Measurements from ENCODE around the gene RPS16. TPM values are rescaled to one million over a fixed set of nuclear protein-coding genes. Genes with fewer than 3 reads are reported as not detected.

The RPS16 gene
- polyA plus RNA-seq, 3 donors, result 689 to 2,619 (median 1,038) TPM

- H3K36me3 ChIP-seq (replicated peaks in 1 of 2; ENCODE audit: control insufficient read depth in 1 of 2, insufficient read depth in 2 of 2, low read length in 2 of 2), result peaks cover 5 to 21% of the 10 kb centered on the region in 2 donors
- H3K36me3 Mint-ChIP-seq, result peaks cover 31 to 46% of the 10 kb centered on the region in 2 donors
- no peaks in the 10 kb centered on the region for H3K9me3 ChIP-seq (replicated peaks in 1 of 2; ENCODE audit: control insufficient read depth in 1 of 2, insufficient read depth in 1 of 2, low read length in 2 of 2)
- intact Hi-C loops (cut with micrococcal nuclease), result no loop called here
- H3K9me3 Mint-ChIP-seq, result peaks cover 0 to 6% (median 3%) of the 10 kb centered on the region in 7 donors
- peaks cover 25 to 29% of the 10 kb centered on the region in 2 donors for H3K4me1 ChIP-seq (ENCODE audit: control insufficient read depth in 1 of 2, insufficient read depth in 2 of 2, low read length in 2 of 2)
- H3K27ac ChIP-seq (ENCODE audit: low read depth in 1 of 2, low read length in 2 of 2), result no peak overlapping the region
- TF ChIP-seq CTCF (IDR thresholded peaks at IDR 0.05), result no peak
- no peaks in the 10 kb centered on the region for H3K27me3 ChIP-seq (ENCODE audit: control insufficient read depth in 2 of 2, insufficient read depth in 2 of 2, low read length in 2 of 2)
- WGBS (ENCODE audit: insufficient coverage), result 94% methylated on average over 31 of the region's 35 CpGs
- H3K9ac ChIP-seq (ENCODE audit: insufficient read depth, low read length, poor library complexity, severe bottlenecking), result no peak overlapping the region
- H3K27ac Mint-ChIP-seq, result peak overlapping the region in 1 of 7 donors; percentile 38
- peak overlapping the region in 1 of 3 experiments; percentile 96 for H3K4me3 ChIP-seq (replicated peaks in 1 of 3; ENCODE audit: low read depth in 2 of 3, low read length in 3 of 3)
- no peak overlapping the region for H3K4me2 ChIP-seq (replicated peaks; ENCODE audit: extremely low read depth, low read length, poor library complexity, severe bottlenecking)
- DNase-seq, result peak in 1 of 3 donors; percentile 46
- no peak overlapping the region for H2AFZ ChIP-seq (ENCODE audit: insufficient read depth, low read depth, low read length, poor library complexity, severe bottlenecking)
- H3K27me3 Mint-ChIP-seq (ENCODE audit: low read depth in 3 of 3), result peaks cover 2 to 18% (median 5%) of the 10 kb centered on the region in 3 donors
- peaks cover 20% of the 10 kb centered on the region for H3K79me2 ChIP-seq (ENCODE audit: insufficient read depth, low read length)
- H4K20me1 ChIP-seq (ENCODE audit: insufficient read depth, low read length), result peaks cover 66% of the 10 kb centered on the region
- H3K4me1 Mint-ChIP-seq, result peaks cover 27% of the 10 kb centered on the region
- H3K4me3 Mint-ChIP-seq, result no peak overlapping the region
Measured at GRCh38 chr19:39415111-39416046, 20.4 kb downstream of the RPS16 start.

- H3K4me3 ChIP-seq (replicated peaks in 1 of 3; ENCODE audit: low read depth in 2 of 3, low read length in 3 of 3), result peak overlapping the region; percentile 22 to 96 (median 64)
- no peaks in the 10 kb centered on the region for H3K9me3 ChIP-seq (replicated peaks in 1 of 2; ENCODE audit: control insufficient read depth in 1 of 2, insufficient read depth in 1 of 2, low read length in 2 of 2)
- peaks cover 0 to 8% (median 3%) of the 10 kb centered on the region in 7 donors for H3K9me3 Mint-ChIP-seq
- peaks cover 2 to 24% (median 5%) of the 10 kb centered on the region in 3 donors for H3K27me3 Mint-ChIP-seq (ENCODE audit: low read depth in 3 of 3)
- peaks cover 30 to 48% of the 10 kb centered on the region in 2 donors for H3K36me3 Mint-ChIP-seq
- peak overlapping the region; percentile 83 for H3K4me2 ChIP-seq (replicated peaks; ENCODE audit: extremely low read depth, low read length, poor library complexity, severe bottlenecking)
- peaks cover 33% of the 10 kb centered on the region for H3K79me2 ChIP-seq (ENCODE audit: insufficient read depth, low read length)
- H3K9ac ChIP-seq (ENCODE audit: insufficient read depth, low read length, poor library complexity, severe bottlenecking), result peak overlapping the region; percentile 77
- WGBS (ENCODE audit: insufficient coverage), result 75% methylated on average over 15 of the region's 18 CpGs
- H3K27ac ChIP-seq (ENCODE audit: low read depth in 1 of 2, low read length in 2 of 2), result peak overlapping the region in 1 of 2 donors; percentile 8
- no peaks in the 10 kb centered on the region for H3K27me3 ChIP-seq (ENCODE audit: control insufficient read depth in 2 of 2, insufficient read depth in 2 of 2, low read length in 2 of 2)
- peaks cover 75% of the 10 kb centered on the region for H4K20me1 ChIP-seq (ENCODE audit: insufficient read depth, low read length)
- H3K27ac Mint-ChIP-seq, result peak overlapping the region; percentile 43 to 100 (median 81)
- peak overlapping the region; percentile 89 to 99 for H3K4me3 Mint-ChIP-seq
- intact Hi-C loops (cut with micrococcal nuclease), result loop anchor here (2.0 kb wide), 2 partner anchors 15 to 17 kb away; no protein-coding TSS in a partner anchor
- H3K4me1 Mint-ChIP-seq, result peaks cover 28% of the 10 kb centered on the region
- no peak overlapping the region for H2AFZ ChIP-seq (ENCODE audit: insufficient read depth, low read depth, low read length, poor library complexity, severe bottlenecking)
- peak in 1 of 3 donors; percentile 54 for DNase-seq
- H3K4me1 ChIP-seq (ENCODE audit: control insufficient read depth in 1 of 2, insufficient read depth in 2 of 2, low read length in 2 of 2), result peaks cover 27 to 31% of the 10 kb centered on the region in 2 donors
- peaks cover 5 to 16% of the 10 kb centered on the region in 2 donors for H3K36me3 ChIP-seq (replicated peaks in 1 of 2; ENCODE audit: control insufficient read depth in 1 of 2, insufficient read depth in 2 of 2, low read length in 2 of 2)
- no peak for TF ChIP-seq CTCF (IDR thresholded peaks at IDR 0.05)
Measured at GRCh38 chr19:39413911-39414608, 21.7 kb downstream of the RPS16 start.
